Stimulated activated CD8-positive, alpha-beta memory T cell treated with anti-CD3 and anti-CD28 coated beads, Interleukin-12 subunit alpha, Interleukin-12 subunit beta, amount 100 ng/mL, for 1 hour (primary cell): ENCODE results near the gene BOK.

Experiments used
- DNase-seq: peaks from one replicate; pipeline ENCODE4 v3.0.0-alpha.2; 2020; ENCODE audit warnings: low read depth

Gene BOK

GRCh38 chr2:241539616-241540374 lies 18.8 kb upstream of the BOK start:
- DNase-seq, result no peak

- no peak for DNase-seq
These were observed 18.2 kb upstream of the BOK start for GRCh38 chr2:241540401-241540770.

- DNase-seq, result peak; percentile 40
These were observed 17.6 kb upstream of the BOK start for GRCh38 chr2:241540771-241541561.

DNA sequence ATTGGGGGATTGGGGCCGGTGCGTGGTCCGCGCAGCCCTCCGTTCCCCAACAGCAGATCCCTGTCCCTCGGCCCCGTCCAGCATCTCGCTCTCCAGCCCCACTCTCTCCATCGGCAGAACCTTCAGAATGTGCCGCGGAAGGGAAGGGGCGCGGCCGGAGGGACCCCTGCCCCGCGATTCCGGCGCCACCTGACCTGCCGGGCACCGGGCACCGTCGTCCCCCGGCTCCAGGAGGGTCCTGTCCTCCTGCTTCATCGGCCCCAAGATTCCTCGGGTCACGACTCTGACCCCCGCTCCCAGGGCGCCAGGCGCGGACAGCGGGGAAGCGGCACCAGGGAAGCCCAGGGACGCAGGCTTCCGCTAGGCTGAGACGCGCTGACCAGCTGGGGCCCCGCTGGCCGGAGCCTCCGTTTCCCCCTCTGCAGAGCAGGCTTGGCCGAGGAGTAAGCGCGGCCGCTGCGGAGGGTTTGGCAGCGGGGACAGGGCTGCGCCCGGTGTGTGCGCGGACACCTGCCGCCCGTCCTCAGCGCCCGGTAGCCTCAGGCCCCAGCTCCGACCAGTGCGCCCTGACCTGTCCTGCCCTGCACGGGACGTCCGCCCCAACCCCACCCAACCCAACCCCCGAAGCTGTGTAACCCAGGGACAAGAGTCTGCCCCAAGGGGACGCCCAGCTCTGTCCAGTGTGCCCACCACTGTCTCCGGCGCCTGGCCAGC lies 16.8 kb upstream of the BOK start:
- DNase-seq, result no peak

DNA sequence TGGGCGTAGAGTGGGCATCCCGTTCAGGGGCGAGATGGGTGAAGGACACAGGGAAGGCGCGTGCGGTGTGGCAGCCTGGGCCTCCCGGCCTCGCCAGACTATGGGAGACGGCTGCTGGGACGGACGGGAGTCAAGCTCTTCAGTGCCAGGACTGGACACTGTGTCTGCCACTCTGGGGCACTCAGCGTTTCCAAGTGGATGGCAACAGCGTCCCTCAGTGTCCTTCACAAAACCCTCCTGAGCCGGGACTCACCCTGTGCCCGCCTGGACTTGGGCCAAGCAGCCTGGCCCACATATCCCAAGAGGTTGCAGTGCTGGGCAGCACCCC lies 16.3 kb upstream of the BOK start:
- DNase-seq, result no peak

- no peak for DNase-seq
These were observed 13.4 kb upstream of the BOK start for GRCh38 chr2:241545106-241545505.

DNA sequence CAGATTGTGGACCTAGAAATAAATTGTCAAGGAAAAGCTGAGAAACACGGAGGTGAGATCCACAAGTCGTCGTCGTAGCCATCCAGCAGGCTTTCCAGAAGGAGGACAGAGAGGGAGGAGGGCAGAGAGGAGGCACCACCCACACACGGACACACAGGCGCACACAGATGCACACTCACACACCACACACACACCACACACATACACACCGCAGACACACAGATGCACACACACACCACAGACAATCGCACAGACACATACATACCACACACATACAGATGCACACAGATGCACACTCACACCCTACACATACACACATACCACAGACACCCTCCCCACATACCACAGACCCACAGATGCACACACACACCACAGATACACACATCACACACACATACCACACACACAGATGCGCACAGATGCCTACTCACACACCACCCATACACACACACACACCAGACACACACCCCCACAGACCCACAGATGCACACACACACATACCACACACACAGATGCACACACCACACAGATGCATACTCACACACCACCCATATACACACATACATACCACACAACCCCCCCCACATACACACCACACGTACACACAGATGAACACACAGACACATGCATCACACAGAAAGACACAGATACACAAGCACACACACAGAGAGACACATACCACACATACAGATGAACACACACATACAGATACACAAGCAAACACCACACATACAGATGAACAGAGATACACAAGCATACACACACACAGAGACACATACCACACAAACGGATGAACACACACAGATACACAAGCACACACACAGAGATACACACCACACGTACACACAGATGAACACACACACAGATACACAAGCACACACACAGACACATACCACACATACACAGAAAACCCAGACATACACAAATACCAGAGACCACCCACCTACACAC lies 12.7 kb upstream of the BOK start:
- DNase-seq, result no peak

- no peak for DNase-seq
These were observed 11.6 kb upstream of the BOK start for GRCh38 chr2:241546771-241547498.

GRCh38 chr2:241547781-241548450 lies 10.6 kb upstream of the BOK start:
- no peak for DNase-seq

DNA sequence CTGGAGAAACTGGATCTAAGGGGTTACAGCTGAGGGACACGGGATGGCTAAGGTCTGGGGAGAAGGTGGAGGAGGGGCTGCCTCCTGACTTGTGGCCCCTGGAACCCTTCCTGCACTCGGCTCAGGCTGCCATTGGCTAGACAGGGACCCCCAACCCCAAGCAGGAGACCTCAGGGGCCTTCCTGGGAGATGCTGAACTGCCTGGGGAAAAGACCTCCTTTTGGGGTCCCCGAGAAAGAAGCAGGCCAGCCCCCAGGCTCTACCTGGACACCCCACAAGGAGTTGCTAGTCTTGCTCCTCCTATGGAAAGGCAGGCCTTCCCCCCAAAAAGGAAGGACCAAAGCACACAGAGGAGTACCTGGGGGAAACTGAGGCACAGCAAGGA lies 10.1 kb upstream of the BOK start:
- DNase-seq, result no peak

- no peak for DNase-seq
These were observed 7.6 kb upstream of the BOK start for GRCh38 chr2:241550616-241551580.

- DNase-seq, result no peak
These were observed 6.9 kb upstream of the BOK start for GRCh38 chr2:241551599-241551997.

GRCh38 chr2:241551998-241552737 lies 6.4 kb upstream of the BOK start:
- no peak for DNase-seq

DNA sequence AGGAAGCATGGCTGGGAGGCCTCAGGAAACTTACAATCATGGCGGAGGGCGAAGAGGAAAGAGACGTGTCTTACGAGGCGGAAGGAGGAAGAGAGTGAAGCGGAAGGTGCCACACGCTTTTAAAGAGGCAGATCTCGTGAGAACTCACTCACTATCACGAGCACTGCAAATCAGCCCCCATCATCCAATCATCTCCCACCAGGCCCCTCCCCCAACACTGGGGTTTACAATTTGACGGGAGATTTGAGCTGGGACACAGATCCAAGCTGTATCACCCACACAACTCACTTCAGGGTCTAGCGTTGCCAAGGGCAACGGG lies 5.1 kb upstream of the BOK start:
- DNase-seq, result no peak

DNA sequence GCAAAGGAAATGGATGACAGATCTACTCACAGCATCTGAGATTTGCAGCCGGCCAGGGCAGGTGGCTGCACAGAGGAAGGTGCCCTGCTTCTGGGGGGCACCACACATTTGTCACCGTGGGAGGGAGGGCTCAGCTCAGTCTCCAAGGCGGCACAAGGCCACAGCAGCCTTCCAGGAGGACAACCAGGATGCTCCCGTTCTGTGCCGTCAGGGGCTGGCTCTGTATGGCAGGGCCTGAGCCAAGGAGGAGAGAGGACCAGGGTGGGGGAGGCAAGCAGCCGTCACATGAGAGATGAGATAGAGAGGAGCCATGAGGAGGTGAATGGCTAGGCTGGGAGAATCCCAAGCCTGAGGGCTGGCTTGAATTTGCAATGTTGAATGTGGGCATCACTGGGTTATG lies 4.6 kb upstream of the BOK start:
- no peak for DNase-seq

- DNase-seq, result no peak
These were observed 3.8 kb upstream of the BOK start for GRCh38 chr2:241554610-241555322.

DNA sequence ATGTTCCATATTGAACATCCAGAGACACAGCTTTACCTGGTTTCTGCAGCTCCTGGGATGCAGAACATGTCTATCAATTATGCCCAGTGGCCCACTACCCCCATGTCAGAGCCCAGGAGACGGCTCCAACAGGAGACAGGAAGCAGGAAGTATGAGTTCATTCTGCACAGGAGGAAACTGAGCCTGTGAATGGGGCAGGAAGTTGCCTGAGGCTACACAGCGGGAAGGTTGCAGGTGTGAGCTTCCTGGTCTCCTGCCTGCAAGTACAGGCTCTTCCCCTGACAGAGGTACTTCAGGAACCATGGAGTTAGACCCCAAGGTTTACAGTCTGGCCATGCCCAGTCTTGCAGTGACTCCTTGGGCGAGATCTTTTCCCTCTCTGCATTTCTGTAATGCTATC lies 2.8 kb upstream of the BOK start:
- DNase-seq, result no peak

DNA sequence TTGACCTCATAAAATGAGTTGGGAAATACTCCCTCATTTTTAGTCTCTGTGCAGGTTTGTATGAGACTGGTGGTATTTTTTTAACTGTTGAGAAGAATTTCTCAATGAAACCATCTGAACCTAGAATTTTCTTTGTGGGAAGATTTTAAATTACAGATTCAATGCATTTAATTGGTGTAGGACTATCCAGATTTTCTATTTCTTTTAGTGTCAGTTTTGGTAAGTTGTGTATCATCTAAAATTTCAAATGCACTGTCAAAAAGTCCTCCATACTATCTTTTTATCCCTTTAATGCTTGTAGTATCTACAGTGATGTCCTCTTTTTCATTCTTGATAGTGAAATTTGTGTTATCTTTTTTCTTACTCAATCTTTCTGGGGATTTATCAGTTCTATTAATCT lies 1.8 kb upstream of the BOK start:
- no peak for DNase-seq
